GM18951 (cell line): ENCODE data around the gene PPM1L.

Experiments
- POLR2A ChIP-seq: IDR thresholded peaks from 4 replicates; pipeline ENCODE4 v1.6.1; 2011; ENCODE audit warnings: mild to moderate bottlenecking; ENCODE audit not compliant: insufficient read length, insufficient read depth; ENCODE audit errors: extremely low read depth
- in situ Hi-C: fragments of 300-500 bp; cut with MboI; formaldehyde crosslinking; loops from one replicate; pipeline ENCODE4 v1.12.0; 2022; ENCODE audit warnings: low sequenced_read_pairs, mixed read lengths, inconsistent platforms; ENCODE audit not compliant: unreplicated experiment

PPM1L gene

DNA sequence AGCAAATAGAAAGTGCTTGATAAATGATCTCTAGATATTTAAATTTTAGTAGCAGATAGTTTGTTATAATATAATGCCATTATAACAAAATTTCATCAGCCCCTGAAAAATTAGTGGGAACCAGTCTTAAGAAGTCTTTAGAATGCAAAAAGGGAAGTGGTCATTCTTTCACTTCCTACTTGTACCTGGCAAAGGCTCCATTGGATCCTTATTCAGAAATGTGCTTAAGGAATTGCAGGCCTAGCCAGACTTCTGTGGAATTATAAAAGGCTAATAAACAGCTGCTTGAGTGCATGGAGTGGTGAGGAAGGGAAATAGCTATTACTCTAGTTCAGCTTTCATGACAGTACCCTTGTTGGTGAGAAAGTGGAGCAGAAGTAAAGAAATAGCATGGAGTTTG, 24.2 kb downstream of the PPM1L start:
- in situ Hi-C loops, result no loop called here
- TF ChIP-seq POLR2A, result no peak

DNA sequence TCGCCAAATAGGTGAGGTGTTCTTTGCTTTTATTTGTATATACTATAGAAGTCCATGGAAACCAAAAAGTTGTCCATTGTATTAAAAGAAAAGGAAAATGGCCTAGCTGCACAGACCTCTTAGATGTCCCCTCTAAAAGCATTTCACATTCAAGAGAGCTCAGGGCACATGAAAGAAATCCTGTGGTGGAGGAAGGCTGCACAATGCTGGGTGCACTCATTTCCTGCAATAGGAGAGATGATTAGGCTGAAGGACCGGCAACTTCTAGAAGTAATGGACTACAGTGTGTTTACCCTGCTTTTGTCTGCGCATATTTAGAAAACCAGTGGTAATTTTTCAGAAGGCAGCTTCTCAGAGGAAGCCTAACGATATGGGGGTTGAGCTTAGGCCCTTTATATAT, 25.4 kb downstream of the PPM1L start:
- no peak for TF ChIP-seq POLR2A
- in situ Hi-C loops, result no loop called here

DNA sequence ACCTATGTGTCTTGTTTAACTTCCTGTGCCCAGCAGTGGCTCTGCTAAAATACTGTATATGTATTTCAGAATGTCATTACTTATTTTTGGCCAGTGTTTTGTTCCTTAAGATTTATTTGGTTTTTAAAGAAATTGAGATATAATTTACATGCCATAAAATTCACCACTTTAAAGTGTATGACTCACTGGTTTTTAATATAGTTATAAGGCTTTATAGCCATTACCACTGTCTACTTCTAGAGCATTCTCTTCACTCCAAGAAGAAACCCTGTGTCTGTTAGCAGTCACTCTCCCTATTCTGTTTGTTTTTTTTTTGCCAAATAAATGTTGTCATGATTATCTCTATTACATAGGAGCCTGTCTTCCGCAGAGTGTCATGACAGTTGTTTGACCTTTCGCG, 25.8 kb downstream of the PPM1L start:
- in situ Hi-C loops, result no loop called here
- TF ChIP-seq POLR2A, result no peak

DNA sequence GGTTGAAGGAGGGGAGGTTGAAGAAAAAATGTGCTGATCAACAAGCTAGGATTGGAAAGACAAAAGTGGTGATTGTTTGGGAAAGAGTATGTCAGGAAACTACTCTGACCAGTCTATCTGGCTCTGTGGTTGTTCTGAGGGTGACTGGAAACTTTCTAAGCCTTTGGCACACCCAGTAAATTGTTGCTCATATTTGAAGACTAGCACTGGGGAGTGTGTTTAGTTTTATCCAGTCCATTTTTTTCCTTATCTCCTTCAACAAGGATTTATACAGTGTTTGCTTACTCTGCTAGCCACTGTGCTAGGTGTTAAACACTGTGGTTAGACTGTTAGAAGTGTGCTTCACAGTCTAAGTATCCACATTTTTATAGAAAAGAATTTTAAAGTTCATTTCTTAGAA, 28.8 kb downstream of the PPM1L start:
- in situ Hi-C loops, result no loop called here
- no peak for TF ChIP-seq POLR2A

DNA sequence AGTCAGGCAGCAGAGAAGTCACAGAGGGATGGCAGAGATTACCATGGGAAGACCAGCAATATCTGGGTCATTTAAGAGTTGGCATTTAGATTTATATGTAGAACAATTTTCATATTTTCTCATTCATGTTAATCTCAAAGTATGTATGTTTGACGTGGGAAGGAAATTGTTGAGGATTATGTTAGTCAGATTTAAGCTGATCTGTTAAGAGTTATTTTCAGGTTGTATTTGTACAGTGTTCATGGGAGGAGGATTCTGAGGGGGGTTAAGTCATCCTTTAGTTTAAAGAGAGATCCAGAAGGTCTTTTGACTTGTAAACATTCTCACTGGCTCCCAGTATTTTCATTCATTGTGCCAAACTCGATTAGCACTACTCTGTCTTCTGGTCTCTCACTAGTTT, 34.7 kb downstream of the PPM1L start:
- in situ Hi-C loops, result no loop called here
- TF ChIP-seq POLR2A, result no peak

DNA sequence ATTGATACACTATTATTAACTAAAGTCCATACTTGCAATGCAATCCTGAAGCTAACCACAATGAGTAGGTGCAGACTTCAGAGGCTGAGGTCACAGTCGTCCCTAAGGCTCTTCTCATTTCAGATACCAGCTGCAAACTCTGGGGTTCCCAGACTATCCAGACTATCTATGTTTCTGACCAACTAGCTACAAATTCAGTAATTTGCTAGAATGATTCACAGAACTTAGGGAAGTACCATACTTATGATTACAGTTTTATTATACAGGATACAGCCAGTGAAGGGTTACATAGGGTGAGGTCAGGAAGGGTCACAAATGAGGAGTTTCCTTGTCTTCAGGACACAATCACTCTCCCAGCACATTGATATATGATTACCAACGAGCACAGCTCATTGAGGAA, 36.5 kb downstream of the PPM1L start:
- TF ChIP-seq POLR2A, result no peak

DNA sequence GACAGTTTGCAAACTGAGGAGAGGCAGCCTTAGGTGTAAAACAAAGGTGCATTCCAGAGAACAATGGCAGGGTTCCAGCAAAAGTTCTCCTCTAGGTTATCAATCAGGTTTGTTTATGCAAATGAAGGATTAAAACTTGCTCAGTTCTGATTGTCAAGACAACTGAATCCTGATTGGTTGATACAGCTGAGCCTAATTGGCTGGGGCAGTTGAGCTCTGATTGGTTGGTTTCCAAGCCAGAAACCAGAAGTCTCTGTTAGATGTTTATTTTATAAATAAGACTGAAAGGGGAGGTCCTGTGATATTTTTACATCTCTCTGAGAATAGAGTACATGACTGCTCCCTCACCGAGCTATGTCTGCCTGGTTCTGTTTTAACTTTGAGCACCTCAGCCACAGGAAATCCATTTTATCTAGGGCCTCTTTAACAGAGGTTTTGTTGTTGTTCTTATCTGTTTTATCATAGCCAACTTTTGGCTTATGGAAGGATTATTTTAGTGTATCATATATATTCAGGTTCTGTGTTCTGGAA, 37.8 kb downstream of the PPM1L start:
- in situ Hi-C loops, result no loop called here
- TF ChIP-seq POLR2A, result no peak

More for the DNA sequence above, 36.5 kb downstream of the PPM1L start:
- in situ Hi-C loops, result no loop called here

DNA sequence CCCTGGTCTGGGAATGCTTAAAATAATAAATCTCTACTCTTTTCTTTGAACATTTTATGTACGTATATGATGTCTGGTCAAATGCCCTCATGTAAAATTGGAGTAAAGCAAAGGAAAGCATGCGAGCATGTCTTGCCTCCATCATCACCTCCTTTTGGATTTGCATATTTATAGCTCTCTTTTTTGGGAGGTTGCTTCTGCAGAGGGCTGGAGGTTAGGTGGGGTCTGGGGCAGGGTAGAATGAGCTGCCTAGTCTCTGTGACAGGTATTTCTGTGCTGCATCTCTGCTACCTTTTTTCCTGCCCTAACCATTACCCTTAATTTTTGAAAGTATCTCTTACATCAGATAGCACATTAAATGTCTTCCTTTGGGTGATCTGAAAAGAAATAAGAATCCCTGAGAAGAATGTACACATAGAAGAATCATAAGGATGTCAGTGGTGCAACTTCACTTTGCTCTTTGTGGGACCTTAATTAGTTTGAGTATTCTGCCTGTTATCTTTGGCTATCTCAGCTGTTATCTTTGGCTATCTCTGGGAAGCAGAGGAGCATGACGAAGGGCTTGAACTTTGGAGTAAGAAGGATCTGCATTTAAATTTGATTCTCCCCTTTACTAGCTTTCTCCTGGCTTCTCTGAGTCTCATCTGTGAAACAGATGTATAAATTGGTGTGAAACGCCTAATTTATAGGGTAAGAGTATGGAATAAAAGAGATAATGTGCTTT, 40.2 kb downstream of the PPM1L start:
- TF ChIP-seq POLR2A, result no peak
- in situ Hi-C loops, result no loop called here

- in situ Hi-C loops, result no loop called here
- no peak for TF ChIP-seq POLR2A
Observed at GRCh38 chr3:160796813-160797164, 40.8 kb downstream of the PPM1L start.

DNA sequence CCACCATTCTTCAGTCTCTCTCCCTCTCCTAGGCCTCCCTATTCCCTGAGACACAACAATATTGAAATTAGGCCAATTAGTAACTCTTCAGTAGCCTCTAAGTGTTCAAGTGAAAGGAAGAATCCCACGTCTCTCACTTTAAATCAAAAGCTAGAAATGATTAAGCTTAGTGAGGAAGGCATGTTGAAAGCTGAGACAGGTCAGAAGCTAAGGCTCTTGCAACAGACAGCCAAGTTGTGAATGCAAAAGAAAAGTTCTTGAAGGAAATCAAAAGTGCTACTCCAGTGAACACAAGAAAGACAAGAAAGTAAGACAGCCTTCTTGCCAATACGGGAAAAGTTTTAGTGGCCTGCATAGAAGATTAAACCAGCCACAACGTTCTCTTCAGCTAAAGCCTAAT, 41.3 kb downstream of the PPM1L start:
- TF ChIP-seq POLR2A, result no peak
- in situ Hi-C loops, result no loop called here

- no peak for TF ChIP-seq POLR2A
- in situ Hi-C loops, result no loop called here
Observed at GRCh38 chr3:160801386-160802118, 45.5 kb downstream of the PPM1L start.

DNA sequence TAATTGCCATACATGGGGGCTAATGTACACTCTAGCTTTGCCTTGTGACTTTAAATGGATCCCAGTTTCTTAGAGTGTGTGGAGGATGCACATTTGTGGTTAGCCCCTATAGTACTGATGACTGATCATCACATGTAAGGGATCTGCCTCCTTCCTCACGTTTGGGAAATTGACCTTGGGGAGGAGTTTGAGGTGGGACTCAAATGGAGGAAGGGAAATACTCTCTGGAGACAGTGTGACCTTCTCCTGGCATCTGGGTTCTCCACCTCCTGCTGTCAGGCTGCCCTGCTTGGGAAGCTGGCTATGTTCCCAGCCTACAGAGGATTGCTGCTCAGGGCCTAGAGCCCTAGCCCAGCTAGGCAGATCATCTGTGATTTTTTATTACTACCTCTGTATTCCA, 48.7 kb downstream of the PPM1L start:
- in situ Hi-C loops, result no loop called here
- no peak for TF ChIP-seq POLR2A

DNA sequence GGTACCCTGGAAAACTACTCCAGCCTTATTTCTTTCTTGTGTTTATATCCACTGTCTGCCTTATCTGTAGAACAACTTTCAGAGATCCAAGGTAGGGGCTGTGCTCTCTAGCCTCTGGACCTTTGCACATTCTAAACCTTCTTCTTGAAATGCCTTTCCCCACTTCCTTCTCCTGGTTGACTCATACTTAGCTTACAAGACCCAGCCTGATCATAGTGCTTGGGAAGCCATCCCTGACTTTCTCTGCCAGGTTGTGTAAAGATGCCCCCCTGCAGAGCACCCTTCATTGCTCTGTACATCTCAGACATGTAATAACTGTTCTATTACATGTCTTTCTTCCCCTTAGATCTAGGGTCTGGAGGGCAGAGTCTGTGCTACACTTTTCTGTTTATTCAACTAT, 50.1 kb downstream of the PPM1L start:
- in situ Hi-C loops, result no loop called here
- no peak for TF ChIP-seq POLR2A

- in situ Hi-C loops, result no loop called here
- no peak for TF ChIP-seq POLR2A
Observed at GRCh38 chr3:160806686-160807085, 50.7 kb downstream of the PPM1L start.
